Activated naive CD4-positive, alpha-beta T cell treated with anti-CD3 and anti-CD28 coated beads, Interleukin-2, amount 50 U/mL, for 16 hours (primary cell): ENCODE data around the gene ST3GAL6.

Source experiments
- DNase-seq: peaks from one replicate; pipeline ENCODE4 v3.0.0-alpha.2; 2020

Gene ST3GAL6

DNA sequence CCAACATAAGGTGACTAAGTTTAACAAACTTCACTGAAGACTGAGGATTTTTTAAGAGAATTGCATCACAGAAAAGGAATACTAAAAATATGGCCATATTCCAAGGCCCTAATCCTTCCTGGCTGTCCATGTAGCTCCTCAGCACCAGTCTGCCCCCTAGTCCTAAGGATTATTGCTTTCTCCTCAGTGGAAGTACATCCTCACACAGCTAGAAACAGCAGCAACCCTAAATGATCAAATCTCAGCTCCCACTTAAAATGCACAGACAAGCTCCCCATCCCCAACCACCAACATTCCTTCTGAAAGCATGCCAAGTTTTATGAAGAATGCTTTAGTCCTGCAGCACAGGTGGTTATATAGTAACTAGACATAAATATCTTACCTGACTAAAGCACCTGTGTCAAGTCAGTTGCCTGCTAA lies 14.7 kb downstream of the ST3GAL6 start:
- DNase-seq: no peak

- no peak for DNase-seq
Observed at GRCh38 chr3:98778383-98778782, 15.2 kb downstream of the ST3GAL6 start.

- DNase-seq: no peak
Observed at GRCh38 chr3:98778852-98779413, 15.8 kb downstream of the ST3GAL6 start.

GRCh38 chr3:98779541-98780335 lies 16.6 kb downstream of the ST3GAL6 start:
- no peak for DNase-seq

DNA sequence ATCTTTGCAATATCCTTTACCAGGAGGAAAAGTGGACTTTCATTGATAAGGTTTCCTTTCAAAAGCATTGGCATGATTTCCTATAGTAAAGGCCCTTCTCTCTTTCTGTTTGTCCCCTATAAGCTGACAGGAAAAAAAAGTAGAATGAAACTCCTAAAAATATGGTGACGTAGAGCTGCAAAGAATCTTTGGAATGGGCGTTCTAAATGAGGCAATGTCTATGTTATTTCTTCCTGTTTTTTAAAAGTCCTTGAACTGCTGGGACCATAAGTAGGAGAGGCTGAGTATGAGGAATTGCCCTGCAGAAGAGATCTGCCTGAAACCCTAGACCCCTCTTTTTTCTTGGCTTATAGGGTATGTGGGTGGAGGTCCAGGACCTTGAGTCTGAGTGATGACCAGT lies 17.2 kb downstream of the ST3GAL6 start:
- DNase-seq: no peak

- DNase-seq: no peak
Observed at GRCh38 chr3:98782824-98783500, 19.8 kb downstream of the ST3GAL6 start.

DNA sequence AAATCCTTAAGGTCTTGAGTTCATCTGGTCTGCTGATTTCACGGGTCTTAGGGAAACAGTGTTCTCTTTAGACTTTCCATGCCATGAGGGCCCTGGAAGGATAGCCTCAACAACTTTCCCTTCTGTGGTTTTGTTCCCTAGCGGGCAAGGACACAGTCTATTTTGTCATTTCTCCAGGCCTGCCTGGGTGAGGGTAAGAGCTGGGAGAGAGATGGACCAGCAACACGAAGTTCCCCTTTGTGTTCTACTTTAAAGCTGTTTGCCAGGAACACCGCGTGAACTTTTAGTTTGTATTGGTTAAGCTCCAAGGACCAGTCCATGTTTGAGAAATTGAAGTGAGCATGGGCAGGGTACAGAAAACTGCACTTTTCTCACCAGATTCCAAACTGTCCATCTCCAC lies 20.9 kb downstream of the ST3GAL6 start:
- DNase-seq: no peak

DNA sequence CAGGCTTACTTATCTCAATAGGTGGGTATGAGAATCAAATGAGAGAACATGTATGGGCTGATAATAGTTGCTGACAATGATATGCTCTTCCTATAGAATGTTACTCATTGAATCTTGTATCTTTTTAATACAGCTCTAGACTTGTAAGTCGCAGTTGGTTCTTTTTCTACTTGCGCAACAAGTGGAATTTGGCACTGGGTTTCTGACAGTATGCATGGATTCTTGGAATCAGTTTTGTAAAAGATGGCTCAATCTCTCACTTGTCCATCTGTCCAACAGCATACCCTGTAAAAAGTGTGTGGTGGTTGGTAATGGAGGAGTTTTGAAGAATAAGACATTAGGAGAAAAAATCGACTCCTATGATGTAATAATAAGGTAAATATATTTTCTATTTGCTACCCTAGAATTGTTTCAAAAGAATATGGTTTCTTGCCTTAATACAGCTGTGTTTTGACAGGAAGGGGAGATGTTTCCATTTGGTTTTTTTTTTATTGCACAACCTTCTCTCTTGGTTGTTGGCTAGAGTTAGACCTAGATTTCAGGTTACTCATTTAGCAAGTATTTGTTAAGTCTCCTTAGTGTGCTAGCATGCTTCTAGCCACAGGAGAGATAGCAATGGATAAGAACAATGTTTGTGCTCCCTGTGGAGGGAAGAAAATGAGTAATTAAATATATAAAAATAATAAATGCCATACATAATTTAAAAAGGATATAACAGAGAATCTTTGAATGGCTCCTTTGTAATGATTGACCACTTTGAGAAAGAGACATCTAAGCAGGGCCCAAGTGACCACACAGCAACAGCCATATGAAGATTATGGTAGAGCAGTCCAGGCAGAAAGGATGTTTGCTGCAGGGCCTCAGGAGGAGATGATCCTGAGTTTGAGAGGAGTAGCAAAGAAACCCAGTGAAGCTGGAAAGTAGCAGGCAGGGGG lies 21.8 kb downstream of the ST3GAL6 start:
- no peak for DNase-seq

GRCh38 chr3:98786364-98787006 lies 23.3 kb downstream of the ST3GAL6 start:
- DNase-seq: no peak

DNA sequence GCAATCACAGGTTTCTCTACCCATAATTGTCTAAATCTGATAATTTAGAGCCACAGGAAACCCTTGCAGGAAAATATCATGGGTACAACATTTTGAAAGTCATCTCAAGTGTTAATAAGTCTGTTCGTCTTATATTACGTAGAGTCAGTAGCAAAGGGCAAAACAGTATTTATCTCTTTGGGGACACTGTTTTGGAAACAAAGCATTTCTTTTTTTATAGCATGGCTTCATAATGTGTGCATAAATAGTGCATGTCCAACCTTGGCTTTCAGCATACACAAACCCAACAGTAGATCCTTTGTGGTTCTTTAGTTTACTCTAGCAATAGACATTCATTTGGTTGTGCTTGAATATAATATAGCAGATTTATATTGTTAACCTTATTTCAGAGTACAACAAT lies 24.0 kb downstream of the ST3GAL6 start:
- DNase-seq: no peak

- DNase-seq: no peak
Observed at GRCh38 chr3:98788651-98789050, 25.5 kb downstream of the ST3GAL6 start.

- DNase-seq: no peak
Observed at GRCh38 chr3:98791341-98792325, 28.5 kb downstream of the ST3GAL6 start.

DNA sequence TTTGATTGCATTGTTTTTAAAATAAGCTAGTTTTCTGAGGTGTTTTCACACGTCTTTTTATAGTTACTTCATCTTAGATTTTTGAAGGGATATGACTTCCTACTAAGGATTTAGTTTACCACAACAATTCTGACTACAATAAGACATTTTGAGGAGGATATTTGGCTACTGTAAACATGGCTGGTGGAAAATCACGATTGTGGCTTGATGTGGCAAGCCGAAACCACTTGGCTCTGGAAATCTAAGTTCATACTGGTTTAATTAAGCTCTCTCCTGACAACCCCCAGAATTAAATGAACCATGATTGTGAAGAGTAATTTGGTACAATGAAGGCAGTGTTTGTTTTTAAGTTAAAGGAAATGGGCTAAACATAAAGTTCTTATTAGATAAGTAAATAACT lies 30.8 kb downstream of the ST3GAL6 start:
- DNase-seq: no peak

DNA sequence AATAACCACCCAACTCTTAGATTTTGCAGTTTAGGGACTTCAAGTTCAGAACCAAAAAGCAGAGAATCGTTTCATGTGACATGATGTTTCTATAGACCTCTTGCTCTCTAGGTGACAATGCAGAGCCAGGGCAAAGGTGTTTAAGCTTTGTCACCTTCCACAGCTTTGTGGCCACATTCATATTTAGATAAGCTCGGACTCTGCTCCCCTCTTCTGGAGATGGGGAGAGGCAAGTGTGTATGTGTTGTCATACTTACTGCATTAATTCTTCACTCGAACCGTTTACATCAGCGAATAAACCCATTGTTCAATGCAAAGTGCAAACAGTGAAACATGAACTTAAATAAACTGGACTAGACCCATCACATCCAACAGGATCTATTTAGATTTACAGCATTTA lies 33.2 kb downstream of the ST3GAL6 start:
- DNase-seq: no peak

GRCh38 chr3:98797905-98798304 lies 34.8 kb downstream of the ST3GAL6 start:
- no peak for DNase-seq

DNA sequence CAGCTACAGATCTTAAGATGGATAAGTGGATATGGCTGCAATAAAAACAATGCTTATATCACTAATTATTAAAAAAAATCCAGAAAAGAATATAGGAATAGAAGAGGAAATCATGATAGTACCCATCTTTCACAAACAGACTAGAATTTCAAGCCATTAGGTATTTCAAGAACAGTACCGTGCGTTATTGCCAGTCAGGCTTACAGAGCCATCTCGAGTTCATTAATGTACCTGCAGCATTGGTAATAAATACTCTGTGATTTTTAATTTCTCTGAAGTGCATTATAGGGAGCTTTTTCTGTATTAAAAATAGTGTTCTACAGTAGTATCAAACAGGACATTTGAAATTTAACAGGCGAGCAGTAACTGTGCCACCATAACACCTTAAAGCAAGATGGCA lies 35.7 kb downstream of the ST3GAL6 start:
- no peak for DNase-seq

- DNase-seq: no peak
Observed at GRCh38 chr3:98799479-98799878, 36.3 kb downstream of the ST3GAL6 start.

GRCh38 chr3:98800401-98800800 lies 37.3 kb downstream of the ST3GAL6 start:
- DNase-seq: no peak

- DNase-seq: no peak
Observed at GRCh38 chr3:98801043-98801747, 38.1 kb downstream of the ST3GAL6 start.

DNA sequence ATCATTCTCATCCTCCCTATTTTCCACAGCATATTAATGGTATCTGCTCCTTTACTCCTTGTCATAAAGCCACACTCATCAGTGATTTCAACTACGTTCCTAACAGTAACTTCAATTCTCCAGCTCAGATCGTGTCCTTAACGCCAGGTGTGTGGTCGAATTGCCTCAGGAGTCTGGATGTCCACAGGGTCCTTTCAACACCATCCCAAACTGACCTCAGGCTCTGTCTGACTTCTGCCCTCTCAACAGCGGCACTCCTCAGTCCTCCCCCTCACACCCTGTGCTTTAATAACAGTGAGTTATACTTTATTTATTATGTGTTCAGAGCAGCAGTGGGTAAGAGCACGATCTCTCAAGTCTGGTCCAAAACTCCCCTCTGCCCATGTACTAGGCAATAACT lies 42.4 kb downstream of the ST3GAL6 start:
- no peak for DNase-seq

DNA sequence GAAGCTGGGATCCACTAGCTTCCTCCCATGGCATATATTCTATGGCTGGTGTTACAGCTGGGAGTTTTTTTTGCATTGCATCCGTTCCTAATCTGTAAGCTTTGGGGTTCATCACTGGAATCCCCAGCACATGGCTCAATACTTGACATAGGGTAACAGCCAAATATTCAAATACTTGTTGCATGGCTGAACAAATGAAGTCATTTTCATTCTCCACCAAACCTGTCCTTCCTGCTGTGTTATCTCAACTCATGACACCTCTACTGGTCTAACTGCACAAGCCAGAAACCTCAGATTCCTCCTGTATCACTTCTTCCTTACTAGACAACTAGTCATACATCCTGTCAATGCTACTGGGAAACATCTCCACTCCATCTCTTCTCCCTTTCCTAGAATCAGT lies 43.4 kb downstream of the ST3GAL6 start:
- DNase-seq: no peak
